GM21381 (cell line): ENCODE measurements around the gene GALNT13.
"Not testable (repeated sequence)": the region's sequence is repeated elsewhere in the genome, so short reads cannot be mapped to it uniquely, and the experiment has no call there.

Source experiments
- ATAC-seq: cut with Tn5 transposase; IDR thresholded peaks from one replicate; pipeline ENCODE4 v1.9.1; 2021; ENCODE audit warnings: mild to moderate bottlenecking, moderate library complexity; ENCODE audit not compliant: unreplicated experiment

The GALNT13 gene

GRCh38 chr2:154459286-154459685 lies 587.6 kb downstream of the GALNT13 start:
- ATAC-seq = no peak

DNA sequence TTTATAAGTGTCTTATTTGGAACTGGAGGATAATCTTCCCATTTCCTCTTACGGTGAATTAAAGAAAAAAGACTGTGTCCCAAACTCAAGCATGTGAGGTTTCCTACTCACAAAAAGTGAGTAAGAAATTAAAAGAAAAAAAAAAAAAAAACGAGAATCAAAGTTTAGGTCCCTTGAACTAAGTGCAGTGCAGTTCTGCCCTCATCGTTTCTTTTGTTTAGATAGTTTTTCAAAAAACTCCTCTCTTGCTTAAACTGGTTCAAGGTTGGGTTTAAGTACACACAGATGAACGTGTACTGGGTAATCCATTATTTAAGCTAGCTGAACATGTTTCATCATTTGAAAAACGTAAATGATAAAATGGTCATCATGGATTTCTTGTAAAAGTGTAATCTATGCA lies 590.9 kb downstream of the GALNT13 start:
- ATAC-seq = no peak

DNA sequence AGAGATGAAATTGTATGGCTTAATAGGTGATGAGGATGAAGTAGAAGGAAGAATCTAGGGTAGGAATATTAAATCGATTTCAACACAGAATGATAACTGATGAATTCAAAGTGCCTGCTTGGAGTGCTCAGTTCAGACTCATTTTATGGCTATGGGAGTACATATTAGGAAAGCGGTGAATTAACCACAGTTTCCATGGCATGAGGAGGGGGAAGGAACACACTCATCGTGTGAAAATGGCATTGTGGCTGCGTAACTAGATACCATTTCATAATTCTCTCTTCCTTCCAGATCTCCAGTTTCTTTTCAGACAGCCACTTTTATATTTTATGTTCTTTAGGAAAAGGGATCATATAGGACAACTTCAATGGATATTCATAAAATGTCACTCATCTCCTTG lies 594.5 kb downstream of the GALNT13 start:
- ATAC-seq = no peak

DNA sequence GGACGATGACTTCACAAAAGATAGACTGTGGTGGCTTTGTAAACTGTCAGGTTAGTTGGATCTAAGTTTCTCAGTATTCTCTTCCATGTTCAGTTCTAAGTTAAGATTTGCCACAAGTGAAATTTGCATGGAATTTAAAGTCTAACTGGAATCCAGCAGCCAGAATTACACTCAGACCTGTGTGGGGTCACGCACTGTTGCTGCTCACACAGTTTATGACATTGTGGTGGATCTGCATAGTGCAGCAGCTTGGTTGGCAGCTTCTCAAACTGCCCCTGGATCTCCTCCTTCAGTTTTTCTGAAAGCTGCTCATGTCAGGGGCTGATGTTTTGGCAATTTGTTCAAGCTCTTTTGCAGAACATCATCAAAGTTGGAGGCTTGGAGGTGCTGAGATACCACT lies 598.7 kb downstream of the GALNT13 start:
- no peak for ATAC-seq

- ATAC-seq = not testable (repeated sequence)
Measured at GRCh38 chr2:154471492-154471891, 599.8 kb downstream of the GALNT13 start.

GRCh38 chr2:154477319-154477718 lies 605.6 kb downstream of the GALNT13 start:
- no peak for ATAC-seq

DNA sequence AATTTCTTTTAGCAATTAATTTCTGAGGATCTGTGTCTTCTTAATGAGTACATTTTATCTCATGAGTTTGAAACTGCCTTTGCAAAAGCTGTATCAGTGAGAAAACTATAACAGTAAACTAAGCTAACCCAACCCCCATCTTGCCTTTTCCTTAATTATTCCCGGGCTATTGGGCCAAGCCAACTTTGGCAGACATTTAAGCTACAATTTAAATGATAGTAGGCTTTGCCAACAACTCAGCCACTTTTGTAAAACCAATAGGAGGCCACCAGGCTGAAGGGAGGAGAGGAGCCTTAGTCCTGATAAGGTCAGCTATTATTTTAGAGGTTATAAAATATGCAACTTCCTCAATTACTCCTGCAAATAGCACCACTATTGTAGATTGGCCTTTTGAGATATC lies 608.8 kb downstream of the GALNT13 start:
- no peak for ATAC-seq

DNA sequence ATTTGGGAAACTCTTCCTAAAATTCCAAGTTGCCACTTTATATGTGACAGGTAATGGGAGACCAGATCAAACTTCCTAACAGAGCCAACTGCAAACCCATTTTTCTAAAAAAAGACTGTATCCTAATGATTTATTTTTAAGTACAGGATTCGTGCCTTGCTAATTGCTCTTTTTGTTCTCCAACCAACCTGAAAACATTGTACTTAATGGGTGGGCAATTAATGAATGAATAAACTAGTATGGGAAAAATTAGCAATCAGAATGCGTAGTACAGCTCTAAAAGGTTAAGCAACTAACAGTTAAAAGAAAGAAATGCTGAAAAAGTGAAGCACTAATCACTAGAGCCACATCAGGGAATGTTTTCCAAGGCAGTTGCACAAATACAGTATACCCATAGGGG lies 609.6 kb downstream of the GALNT13 start:
- ATAC-seq = no peak

GRCh38 chr2:154484338-154485099 lies 612.8 kb downstream of the GALNT13 start:
- ATAC-seq = no peak

GRCh38 chr2:154488801-154489200 lies 617.1 kb downstream of the GALNT13 start:
- no peak for ATAC-seq

- no peak for ATAC-seq
Measured at GRCh38 chr2:154489266-154489858, 617.6 kb downstream of the GALNT13 start.

GRCh38 chr2:154490530-154490929 lies 618.8 kb downstream of the GALNT13 start:
- no peak for ATAC-seq

- no peak for ATAC-seq
Measured at GRCh38 chr2:154495455-154495868, 623.7 kb downstream of the GALNT13 start.

DNA sequence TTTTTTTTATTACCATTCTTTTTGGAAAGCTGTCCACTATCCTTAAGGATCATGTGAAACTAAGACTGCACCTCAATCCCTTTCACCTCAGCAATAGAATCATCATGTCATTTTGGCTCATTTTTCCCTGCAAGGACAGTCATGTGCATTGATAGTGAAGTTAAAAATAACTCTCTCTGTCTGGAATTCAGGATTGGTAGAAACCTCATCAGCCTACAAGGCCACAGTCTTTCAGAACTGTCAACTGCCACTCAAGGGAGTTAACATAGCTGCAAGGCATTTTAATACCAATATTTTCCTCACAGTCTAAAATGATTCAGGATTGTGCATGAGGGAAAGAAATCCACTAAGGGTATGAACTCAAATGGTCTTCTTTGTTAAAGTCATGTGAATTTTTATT lies 625.3 kb downstream of the GALNT13 start:
- ATAC-seq = no peak
